HG03097 (cell line): ENCODE data around the gene CERK.

Source experiments
- ATAC-seq: cut with Tn5 transposase; IDR thresholded peaks from one replicate; pipeline ENCODE4 v1.9.1; 2021; ENCODE audit not compliant: unreplicated experiment, low FRiP score

The CERK gene

DNA sequence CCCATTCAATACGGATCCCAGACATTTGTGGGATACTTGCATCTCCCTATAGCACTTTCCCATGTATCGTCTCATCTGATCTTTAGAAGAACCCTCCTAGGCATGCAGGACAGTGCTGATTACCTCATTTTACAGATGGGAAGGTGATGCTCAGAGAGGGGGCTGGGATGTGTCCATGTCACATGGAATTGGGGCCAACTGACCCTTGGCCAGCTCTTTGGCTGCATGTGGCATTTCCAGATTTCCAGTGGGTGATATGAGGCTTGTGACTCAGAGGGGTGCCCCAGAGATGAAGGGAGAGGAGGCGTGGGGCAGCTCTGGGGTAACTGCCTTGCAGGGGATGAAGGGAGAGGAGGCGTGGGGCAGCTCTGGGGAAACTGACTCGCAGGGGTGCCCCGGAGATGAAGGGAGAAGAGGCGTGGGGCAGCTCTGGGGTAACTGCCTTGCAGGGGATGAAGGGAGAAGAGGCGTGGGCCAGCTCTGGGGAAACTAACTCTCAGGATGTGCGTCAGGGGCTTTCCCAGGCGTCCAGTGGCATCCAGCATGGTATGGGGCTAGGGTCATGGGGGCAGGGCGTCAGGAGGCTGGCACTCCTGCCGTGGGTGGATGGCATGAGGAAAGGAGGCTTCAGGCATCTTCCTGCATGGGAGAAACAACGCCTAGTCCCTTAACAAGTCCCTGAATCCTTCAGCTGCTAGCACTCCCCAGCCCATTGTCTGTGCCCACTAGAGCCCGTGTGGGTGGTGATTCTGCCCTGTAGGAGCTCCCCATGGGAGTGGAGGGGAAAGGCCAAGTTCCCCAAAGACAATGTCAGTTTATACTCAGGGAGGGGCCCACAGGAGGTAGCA is 11.9 kb upstream of the CERK start:
- no peak for ATAC-seq

DNA sequence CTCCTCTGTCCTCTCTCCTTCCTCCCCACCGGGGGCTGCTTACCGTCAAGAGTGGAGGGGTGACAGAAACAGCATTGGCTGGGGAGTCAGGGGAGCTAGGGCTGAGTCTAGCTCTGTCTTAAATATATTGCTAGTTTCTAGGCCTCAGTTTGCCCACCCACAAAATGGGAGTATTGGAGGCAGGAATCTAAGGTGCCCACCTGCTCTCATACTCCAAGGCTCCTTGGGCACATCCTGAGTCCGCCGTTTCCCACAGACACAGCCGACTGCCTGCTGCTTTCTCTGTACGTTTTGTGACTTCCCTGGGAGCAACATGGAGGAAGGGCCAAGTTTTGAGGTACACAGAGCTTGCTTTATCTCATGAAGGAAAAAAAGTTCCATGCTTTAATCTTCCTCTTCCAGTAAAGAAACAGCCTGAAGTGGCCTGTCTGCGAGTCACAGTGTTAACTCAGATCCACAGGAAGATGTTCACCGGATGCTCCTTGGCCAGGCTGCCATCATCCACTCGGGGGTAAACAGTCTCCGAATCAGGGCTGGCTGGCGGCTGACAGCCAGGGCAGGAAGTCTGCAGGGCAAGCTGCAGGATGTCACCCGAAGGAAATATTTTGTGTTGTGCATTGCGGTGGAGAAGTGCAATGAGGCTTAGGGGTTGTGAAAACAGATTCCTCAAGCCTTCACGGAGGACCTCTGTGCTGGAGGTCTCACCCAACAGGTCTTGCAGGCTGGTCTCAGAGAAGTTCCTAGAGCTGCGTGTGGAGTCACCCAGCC is 11.0 kb upstream of the CERK start:
- ATAC-seq, result no peak

DNA sequence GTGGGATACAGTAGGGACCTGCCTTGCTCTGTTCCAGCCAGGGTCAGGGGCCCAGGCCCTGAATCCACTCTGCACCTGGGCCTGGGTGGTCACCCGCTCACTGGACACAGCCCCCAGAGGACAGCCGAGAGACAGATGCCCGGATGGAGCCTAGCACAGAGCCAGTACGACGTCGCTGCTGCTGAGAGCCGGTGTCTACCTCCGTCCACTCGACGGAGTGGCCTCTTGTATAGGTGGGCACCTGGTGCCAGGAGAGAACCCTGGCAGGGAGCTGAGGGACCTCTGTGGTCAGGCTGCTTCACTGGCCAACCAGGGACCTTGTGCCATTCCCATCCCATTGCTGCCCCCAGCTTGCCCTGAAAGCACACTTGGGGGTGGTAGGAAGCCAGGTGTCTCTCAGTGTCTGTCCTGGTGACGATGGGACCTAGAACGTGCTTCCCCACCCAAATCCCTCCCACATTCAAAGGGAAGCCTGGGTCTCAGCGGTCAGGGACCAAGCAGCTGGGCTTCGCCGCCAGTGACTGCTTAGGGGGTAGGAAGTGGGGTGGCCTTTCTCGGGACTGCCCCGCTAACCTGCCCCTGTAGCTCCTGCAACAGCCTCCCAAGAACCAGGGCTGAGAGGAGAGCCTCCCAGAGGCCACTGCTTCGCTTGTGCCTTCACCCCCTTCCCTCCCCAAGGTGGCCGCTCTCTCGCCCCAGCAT is 10.3 kb upstream of the CERK start:
- no peak for ATAC-seq

DNA sequence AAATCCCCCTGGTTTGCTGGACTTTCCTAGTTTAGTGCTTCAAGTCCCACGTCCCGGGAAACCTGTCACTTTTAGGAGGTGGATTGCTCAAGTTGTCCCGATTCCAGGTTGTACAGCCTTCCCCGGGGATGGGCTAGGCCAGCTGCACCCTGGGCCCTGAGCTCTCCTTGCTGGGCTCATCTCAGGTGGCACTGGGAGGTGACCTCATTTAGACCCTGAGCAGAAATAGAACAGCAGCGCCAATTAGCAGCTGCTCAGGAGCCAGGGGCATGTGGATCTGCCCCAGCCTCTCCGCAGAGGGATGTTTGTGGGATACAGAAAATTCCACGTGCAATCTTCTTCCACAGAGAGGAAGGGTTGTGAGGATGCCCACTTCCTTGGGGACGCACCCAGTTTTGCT is 9.6 kb upstream of the CERK start:
- ATAC-seq, result no peak

DNA sequence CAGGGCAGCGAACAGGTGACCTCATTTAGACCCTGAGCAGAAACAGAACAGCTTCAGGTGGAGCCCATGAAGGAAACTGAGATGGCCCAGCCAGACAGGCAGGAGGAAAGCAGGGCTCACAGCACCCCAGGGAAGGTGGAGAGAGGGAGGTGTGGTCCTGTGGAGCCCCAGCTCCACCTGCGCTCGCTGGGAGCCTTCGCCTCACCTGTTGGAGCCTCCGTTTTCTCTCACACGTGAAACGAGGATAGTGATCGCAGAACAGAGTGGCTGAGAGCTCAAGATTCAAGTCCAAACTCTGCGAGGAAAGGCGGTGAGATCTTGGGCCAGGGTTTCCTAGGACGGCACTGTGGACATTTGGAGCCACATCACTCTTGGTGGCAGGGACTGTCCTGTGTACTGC is 8.6 kb upstream of the CERK start:
- no peak for ATAC-seq

DNA sequence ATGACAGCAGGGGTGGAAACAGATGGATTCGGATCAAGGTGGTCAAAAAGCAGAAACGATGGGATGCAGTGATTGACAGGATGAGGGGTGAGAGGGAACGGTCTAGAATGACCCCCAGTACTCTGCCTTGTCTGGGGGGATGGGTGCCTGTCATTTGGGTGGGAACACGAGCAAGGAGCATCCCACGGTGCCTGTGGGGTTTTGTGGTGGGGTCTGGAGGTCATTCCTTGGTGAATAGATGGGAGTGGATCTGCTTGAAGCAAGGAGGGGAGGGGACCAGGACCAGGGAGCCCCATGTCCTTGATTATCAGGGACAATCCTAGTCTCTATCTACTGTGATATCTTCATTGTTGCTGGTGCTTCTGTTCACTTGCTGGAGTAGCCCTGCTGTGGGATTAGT is 8.1 kb upstream of the CERK start:
- ATAC-seq, result no peak

DNA sequence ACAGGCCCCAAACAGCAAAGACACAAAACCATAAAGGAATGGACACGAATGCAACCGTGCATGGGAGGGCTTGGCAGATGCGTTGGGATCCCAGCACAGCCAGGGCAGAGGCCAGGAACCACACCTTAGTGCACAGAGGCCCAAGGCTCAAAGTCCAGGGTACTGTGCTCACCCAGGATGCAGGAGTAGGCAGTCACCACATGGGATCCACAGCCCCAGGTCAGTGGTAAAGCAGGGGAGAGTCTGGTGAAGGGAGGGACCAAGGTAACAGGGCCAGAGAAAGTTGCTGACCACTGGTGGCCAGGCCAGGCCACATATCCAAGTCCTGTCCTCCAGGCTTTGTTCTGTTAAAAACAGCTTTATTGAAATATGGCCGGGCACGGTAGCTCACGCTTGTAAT is 6.5 kb upstream of the CERK start:
- ATAC-seq, result no peak

DNA sequence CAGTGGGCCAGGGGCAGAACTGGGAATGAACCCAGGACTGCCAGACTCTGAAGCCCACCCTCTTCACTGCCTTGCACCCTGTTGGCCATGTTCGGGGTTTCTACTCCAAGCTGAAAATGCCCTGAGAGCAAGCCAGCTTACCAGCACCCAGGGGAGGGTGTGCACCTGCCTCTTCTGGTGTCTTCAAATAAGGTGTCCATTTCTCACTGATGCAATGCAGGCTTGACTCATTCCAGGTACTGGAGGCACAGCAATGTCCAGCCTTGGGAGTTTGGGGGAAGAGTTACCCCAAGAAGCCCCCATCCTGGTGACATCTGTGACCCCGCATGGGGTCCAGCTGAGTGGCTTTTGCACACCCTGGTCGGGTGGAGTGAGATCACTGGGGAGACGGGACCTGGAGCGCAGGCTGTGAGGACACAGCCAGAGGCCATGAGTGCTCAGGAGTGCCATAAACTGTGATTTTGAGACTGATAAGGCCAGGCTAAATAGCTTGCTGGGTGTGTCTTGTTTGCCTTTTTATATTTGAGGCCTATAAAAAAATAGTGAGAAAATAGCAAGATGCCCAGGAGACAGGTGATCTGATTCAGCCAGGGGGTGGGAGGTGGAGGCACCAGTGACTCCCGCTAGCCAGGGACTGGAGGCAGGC is 4.6 kb upstream of the CERK start:
- ATAC-seq, result no peak

DNA sequence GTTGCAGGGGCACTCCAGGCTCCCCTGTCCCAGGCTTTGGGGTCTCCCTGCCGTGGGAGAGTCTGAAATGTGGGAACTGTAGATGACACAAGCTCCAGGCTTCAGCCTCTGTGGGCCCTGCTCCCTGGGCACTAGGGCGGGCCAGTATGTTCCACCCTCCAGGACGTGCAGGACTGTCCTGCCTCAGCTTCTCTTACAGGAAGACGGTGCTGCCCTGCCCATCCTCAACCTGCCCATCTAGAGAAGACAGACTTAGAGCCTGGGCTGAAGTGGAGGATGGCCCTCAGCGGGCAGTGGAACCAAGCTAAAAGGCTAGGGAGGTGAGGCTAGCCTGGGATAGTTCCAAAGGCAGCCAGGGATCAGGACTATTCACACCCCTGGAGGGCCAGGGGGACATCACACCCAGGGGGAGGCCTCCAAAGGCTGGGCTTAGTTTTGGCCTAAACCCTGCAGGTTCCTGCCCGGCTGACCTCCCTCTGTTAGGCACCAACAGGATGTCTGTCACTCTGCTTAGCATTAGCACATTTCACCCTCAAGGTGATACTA is 4.0 kb upstream of the CERK start:
- ATAC-seq, result no peak

DNA sequence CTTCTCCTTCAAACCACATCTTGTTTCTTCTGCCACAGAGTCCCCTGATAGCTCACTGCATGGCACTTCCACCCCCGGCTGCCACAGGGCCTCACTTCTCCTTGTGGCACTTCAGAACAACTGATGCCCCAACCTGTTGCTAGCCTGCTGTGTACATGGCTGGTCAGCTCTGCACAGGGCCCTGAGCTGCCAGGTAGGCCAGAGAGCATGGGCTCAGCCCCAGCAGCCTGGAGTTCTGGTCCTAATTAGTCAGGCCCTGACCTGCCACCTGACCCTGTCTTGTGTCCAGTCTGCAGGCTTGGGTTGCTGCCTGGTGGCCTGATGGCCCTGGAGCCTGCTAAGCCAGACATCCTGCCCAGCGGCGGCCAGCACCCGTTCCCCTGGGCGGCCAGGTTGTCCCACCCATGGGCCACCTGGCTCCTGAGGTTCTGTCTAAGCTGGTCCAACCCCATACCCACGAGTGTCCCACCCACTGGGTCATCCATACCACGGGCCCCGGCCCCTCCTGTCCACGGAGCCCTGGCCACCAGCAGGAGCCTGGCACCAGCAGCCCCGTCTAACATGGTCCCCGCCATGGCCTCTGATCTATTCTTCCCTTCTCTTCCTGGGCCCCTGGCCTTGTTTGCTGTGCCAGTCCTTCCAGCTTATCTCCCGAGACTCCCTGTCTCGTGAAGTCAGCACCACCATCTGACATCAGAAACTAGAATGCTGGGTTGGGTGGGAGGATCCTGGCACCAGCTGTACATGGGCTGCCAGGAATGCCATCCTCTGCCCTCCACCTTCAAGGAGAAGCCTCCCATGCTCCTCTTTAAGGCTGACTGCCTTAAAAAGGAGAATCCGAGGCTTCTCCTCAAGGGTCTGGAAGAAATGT is 3.1 kb upstream of the CERK start:
- no peak for ATAC-seq

DNA sequence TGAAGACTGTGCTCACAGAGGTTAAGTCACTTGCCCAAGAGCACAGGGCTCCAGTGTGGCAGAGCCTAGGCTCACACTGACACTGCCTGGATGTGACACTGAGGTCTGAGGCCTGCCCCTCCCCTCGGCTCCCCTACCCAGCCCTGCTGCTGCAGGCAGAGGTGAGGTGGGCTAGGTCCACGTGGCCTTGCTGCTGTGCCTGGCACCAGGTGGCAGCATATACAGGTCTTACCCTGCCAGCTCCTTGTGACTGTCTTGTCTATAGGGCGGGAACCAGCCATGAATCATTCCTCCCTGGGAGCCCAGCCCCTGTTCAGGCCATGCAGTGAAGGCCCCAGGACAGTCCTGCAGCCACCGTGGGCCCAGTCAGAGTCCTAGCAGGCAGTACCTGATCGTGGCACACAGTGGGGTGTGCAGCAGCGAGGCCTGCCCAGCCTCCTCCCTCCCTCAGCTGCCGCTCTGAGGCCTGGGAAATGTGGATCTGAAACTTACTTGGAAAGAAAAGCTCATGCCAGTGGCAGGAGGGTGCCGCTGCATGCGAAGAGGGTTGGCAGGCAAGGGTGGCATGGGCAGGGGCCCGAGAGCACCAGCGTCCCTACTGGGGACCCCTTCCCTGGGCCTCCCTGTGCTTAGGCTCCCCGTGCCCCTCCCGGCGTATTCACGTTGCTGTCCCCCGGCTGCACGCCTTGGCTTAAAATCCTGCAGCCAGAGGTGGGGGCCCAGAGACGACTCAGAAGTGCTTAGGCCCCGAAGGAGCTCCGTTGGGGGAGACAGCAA is 1.2 kb upstream of the CERK start:
- ATAC-seq, result no peak

DNA sequence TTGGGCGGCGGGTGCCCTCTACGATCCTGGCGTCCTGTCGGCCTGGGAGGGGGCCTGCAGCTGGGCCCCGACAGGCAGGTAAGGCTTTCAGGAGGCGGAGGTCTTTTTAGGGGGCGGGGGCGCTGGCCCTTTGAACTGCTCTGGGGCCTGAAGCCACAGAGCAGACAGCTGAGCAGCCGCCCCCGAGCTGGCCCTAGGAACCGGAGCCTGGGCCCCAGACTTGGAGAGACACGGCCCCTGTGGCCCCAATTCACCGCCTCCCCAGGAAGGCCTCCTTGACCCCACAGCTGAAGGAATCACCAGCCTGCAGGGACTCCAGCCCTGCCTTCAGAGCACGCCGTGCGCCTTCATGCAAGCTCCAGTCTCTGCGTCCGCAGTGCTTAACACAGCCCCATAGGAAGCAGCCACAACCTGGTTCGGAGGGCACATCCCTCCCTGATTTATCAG is 618 bp upstream of the CERK start:
- no peak for ATAC-seq

DNA sequence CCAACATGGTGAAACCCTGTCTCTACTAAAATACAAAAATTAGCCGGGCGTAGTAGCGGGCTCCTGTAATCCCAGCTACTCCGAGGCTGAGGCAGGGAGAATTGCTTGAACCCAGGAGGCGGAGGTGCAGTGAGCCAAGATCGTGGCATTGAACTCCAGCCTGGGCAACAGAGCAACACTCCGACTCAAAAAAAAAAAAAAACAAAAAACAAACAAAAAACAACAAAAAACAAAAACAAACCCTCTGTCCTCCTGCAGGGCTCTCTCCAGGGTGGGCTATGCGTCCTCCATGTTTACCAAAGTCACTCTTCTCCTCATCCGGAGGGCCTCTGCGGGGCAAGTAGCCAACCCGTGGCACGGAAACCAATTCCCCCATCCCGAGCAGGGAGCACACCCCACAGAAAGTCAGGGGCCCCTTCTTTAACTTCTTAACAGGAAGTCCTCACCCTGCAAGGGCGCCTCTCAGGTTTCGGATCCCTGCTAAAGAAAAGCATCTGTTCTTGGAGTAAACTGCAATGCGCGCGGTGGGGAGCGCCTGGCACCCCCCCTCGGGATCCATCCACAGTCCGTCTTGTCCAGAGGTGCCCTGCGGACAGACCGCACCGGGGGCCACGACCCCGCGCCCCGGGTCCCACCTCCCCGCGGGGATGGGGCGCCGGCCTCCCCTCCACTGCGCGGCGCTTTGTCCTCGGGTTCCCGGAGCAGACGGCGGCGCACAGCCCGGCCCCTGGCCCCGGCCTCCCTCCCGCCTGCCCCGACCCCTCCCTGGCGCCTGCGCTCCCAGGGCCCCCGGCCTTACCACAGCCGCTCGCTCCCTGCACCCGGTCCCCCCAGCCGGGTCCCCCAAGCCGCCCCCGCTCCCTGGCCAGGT is 712 bp downstream of the CERK start:
- ATAC-seq, result no peak

DNA sequence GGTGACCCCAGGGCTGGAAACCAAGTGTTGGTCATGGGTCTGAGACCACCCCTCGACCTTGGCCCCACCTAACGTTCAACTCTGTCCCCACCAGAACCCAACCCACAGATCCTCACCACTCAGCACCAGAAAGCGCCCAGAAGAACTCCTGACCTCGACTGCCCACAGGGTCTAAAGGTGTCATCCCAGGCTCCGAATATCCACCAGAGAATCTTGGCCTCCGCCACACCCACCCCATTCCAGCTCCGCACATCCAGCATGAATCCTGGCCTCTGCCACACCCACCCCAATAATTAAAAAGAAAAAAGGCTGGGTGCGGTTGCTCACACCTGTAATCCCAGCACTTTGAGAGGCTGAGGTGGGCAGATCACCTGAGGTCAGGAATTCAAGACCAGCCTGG is 1.3 kb downstream of the CERK start:
- no peak for ATAC-seq

DNA sequence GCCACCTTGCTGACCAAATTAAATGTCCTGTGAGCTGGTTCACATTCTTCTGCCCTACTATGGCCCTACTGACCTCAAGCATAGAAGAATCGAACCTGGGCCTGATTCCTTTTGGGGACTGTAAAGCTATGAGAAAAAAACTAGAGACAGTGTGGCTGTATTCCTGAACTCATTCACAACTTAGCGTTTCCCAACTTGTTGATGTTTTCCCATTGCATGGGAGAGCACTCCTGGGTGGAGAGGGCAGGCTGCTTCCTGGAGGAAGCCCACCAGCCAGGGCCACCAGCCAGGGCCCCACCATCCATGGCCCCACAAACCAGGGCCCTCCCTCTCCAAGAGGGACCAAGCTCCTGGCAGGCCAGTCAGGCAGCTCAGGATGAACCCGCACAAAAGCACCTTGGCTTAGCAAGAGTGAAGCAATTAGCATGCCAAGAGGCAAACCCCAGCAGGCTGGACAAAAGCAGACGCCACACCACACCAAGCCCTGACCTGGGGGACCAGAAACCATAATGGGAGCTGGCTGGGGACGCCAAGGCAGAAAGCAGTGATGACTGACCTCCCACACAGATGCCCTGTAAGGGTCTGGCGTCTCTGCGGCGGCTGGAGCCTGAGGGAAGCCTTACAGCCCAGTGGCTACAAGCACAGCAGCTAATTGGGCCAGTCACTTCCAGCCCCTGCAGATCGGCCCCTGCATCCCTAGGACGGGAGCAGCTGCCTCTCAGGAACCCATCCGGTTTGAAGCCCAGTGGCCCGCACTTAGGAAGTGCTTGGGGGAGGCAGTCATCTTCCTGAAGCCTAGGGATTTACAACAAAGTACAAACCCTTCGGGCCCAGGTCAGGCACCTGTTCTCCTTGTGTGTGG is 2.1 kb downstream of the CERK start:
- ATAC-seq, result no peak

DNA sequence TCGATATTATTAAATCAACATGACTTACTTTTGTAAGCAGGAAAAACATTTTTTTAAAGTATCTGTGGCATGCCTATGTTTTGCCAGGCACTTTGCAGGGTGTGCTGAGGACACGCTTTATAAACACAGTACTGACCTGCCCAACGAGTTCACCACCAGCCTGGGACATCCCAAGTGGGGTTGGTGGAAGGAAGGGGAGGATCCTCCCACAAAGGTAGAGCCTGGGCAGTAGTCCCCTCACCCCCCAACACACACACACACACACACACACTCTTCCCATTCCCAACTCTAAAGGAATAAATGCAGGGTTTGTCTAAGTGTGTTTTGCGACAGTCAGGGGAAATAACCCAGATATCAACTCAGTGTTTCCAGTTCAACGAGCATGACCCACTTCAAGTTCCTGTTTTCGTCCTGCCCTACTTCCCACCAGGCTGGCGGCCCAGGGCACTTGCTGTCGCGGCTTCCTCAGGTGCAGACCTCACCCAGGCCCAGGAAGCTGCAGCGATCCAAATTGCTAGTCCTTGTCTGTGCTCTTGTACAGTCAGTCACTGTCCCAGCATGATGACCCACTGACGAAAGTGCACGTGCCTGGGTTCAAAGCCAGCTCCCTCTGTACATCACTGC is 3.1 kb downstream of the CERK start:
- no peak for ATAC-seq
